GM18873 (cell line): ENCODE data around the gene TP73.

Experiments used
- ATAC-seq: cut with Tn5 transposase; IDR thresholded peaks from one replicate; pipeline ENCODE4 v1.9.1; 2021; ENCODE audit warnings: mild to moderate bottlenecking, moderate library complexity, moderate number of reproducible peaks; ENCODE audit not compliant: unreplicated experiment, low FRiP score

TP73 gene

DNA sequence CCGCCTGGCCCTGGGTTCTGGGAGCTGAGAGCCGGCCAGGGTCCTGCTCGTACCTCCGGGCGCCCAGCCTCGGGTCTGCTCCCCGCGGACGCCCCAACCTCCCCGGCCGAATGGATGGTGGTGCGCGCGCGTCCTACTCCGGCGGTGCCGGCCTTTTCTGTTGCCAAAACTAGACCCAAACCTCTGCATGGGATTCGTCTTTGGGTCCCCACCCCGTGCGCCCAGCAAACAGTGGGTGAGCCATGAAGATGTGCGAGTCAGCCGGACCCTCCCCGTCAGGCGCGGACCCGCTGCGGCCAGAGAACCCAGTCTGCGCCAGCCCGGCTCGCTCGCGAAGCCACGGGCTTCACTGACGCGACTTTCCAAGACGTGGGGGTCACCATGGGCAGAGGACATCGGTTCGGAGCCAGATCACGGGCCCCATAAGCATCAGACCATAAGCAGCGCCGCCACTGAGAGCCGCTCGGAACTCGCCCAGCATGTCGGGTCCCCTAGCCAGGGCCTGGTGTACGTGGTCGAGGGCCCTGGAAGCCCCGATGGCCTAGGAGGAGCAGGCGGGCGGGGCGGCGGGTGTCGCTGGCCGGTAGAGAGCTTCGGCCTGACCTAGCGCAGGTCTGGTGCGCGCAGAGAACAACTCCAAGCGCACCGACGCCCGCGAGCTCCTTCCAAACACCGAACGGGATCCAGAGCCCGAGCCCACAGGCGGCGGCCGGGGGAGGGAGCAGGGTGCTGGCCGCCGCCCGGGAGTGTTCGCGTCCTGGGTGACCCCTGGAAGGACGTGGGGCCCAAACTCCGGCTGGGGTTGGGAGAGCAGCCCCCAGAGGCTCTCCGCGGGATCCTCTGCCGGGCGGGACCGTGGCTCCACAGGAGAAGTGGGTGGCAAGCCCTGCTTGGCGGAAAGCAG, 1.0 kb upstream of the TP73 start:
- no peak for ATAC-seq

DNA sequence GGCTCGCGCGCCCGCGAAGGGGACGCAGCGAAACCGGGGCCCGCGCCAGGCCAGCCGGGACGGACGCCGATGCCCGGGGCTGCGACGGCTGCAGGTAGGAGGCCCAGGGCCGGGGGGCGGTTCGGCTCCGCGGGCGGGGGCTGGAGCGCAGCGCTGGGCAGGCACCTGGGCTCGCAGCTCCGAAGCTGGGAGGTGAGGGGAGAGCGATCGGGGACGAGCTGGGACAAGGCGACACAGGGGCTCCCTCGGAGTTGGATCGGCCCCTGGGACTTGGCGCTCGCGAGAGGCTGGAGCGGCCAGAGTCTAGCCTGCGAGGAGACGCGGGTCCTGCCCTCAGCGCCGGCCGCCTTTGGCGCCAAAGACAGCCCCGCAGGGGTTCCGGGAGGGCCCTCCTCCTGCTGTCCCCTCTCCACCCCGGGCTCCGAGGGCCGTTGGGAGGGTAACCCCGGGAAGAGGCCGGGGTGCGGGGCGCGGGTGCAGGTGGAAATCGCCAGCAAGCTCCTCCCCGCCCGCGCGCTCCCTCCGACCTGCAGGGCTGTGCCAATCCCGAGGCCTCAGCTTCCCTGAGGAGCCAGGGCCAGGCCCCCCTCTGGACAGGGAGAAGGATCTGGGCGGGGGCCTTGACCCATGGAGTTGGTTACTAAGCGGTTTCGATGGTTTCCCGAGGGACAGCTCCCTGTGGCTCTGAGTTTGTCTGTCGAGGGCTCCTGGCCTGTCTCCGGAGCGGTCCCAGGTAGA, 401 bp downstream of the TP73 start:
- no peak for ATAC-seq

DNA sequence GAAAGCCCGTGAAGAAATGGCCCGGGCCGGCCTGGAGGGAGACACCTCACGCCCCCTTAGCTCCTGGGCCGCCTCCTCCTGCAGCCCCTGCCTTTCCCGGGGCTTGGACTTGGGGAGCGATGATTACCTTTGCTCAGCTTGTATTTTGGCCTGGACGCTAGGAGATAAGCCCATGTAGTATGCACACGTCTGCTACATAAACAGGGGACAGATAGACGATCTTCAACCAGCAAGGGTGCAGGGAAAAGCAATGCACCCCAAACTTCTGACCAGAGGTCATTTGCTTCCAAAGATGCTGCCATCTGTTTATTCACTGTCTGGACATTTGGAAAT, 936 bp downstream of the TP73 start:
- ATAC-seq, result no peak

DNA sequence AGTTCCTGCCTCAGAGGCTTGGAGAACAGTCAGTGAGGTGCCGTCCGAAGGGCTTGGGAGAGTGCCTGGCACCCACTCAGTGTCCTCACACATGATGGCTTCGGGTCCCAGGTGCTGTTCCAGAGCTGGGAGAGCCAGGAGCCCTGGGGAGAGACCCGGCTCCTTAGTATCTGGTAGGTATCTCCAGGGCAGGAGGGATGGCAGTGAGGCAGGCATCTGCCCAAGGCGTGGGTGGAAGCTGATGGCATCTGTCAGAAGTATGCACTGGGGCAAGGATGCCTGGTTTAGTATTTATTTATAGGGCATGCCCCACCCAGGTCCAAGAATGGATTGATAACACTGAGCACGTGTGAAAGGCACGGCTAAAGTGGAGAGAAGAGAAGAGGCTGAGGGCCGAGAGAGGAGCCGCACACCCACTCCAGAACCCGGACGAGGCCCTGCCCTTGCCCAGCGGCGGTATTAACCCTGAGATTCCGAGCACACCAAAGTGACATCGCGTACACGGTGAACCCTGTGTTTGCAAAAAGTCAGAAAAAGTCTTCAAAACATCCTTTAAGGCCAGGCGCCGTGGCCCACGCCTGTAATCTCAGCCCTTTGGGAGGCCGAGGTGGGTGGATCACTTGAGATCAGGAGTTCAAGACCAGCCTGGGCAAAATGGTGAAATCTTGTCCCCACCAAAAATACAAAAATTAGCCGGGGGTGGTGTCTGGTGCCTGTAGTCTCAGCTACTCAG, 2.4 kb downstream of the TP73 start:
- no peak for ATAC-seq

DNA sequence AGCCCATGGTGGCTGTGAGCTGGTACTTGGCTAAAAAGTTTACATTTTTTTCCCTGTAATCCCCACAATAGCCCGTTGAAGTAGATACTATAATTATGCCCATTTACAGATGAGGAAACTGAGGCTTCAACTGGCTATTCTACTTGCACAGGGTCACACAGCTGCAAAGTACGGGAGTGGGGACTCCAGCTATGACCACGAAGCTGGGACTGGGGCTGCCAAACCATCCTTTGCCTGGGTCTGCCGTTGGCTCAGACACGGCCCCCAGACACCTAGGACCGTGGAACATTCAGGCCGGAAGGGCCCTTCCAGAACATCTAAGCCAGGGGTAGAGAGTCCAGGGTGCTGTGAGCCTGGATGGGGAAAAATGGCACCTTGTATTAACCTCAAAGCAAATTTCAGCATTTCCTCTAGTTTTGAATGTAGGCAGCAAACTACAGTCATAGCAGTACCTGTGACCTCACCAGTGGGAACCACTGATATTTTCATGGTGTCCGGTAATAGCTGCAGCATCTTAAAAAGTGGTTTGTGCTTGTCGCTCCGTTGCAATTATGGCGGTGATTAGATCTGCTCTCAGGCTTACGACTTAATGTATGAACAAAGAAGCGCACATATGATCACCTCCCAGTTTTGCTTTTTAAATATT, 4.3 kb downstream of the TP73 start:
- peak; percentile 65 for ATAC-seq

DNA sequence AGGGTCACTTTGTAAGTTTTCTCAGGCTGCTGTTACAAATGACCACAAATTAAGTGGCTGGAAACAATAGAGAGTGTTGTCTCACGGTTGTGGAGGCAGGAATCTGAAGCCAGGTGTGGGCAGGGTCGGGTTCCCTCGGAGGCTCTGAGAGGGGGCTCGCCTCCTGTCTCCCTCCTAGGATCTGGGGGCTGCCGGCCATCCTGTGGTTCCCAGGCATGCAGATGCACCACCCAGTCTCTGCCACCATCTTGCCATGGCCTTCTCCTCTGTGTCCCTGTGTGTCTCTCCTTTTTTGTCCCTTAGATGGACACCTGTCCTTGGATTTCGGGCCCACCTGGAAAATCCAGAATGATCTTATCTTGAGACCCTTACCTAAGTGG, 4.8 kb downstream of the TP73 start:
- ATAC-seq, result peak; percentile 7

DNA sequence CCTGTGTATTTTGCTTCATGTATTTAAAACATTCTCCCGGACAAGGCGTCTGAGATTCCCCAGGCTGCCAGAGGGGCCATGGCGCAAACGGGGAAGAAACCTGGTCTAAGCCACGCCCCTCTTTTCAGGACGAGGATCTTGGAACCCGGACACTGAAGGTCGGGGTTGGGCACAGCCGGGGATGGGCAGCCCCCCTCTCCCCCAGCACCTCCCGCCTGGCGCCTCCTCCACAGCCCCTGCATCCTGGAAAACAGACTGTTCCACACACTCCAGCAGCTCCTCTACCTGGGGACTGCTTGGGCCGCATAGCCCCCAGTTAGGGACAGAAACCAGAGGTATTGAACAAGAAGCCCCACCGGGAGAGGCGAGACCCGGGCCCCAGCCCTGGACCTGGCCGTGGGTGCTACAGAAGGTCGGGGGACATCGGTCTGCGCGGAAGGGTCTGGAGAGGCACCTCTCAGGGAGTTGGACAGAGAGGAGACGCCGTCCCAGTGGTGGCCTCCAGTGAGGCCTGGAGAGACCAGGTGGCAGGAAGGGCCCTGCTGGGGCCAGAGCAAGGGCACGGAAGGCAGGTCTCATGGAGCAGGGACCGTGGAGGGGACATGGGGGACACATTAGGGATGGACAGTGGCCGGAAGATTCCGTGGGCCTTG, 5.4 kb downstream of the TP73 start:
- ATAC-seq, result no peak

DNA sequence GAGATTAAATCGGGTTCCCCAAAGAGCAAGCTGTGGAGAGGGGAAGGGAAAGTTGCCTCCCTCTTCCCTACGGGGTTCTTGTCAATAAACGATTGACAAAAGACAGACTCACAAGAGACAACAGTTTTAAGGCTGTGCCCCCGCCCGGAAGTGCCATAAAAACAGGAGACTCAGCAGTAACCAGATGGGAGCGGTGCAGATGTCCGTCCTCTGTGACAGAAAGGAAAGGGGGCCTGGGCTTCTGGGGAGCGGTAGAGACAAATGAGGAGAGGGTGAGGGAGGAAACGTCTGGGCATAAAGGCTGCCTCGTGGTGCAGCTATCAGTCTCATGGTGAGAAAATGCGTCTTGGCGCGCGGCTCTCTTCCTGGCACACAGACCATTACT, 5.9 kb downstream of the TP73 start:
- no peak for ATAC-seq

DNA sequence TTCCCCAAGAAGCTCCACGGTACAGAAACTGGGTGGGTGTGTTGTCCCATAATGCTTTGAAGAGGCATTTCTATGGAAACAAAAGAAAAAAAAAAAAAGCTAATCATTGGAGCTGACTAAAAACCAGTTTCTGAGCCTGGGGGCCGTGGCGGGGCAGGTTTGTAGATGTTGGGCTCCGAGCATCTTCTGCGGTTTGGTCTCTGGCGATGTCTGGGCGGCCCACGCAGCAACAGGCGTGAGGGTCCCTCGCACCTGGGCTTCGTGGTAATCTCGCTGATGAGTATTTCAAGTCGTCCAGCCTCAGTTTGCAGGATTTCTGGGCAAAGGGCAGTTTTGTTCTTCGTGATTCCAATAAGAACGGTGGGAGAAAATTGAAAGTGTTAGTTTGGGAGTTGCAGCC, 6.8 kb downstream of the TP73 start:
- ATAC-seq, result no peak

DNA sequence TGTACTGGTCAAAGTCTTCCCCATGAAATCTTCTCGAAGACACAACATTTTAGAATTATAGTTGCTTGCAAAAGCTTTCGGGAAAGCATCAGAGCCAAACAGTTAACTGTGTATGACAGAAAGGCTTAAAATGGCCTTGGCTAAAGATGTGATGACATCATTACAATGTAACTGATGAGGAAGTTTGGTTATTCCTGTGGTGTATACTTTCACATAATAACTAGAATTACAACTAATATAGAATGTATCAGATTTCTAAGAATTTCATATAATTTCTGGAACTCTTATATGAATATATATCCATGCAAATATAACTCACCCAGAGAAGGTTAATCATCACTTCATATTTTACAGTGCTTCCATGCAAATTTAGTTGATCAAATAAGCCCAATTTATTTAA, 8.4 kb downstream of the TP73 start:
- no peak for ATAC-seq

DNA sequence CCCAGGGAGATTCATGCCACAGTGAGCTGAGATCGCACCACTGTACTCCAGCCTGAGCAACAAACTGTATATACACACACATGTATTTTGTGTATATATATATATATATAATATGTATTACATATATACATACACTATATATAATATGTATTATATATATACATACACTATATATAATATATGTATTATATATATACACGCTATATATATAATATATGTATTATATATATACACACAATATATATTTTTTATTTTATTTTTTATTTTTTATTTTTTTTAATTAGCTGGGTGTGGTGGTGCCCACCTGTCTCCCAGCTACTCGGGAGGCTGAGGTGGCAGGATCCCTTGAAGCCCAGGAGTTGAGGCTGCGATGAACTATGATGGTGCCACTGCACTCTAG, 9.3 kb downstream of the TP73 start:
- no peak for ATAC-seq

DNA sequence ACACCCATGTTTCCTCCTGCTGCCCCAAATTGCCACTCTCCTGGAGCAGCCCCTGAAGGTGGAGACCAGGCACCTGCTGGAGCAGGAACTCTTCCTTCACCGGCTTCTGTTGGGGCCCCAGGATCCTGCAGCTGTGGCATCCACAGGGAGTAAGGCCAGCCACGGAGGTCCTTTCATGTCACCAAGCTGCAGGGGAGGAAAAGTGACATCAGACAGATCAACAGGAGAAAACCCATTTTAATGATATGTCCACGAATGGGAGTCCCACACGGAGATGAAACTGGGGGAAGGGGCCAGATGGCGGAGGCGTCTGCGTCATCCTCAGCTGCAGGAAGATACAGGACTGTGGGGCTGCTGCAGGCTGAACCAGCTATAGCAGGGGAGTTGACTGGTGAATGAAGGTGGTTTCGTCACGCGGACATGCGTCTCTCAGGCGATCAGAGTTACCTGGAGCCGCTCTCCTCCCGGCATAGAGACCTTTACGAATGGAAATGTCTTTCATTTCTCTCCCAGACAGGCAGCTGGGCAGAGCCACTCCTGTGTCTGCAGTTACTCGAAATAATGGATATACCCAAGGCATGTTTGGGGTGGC, 9.9 kb downstream of the TP73 start:
- ATAC-seq, result no peak

DNA sequence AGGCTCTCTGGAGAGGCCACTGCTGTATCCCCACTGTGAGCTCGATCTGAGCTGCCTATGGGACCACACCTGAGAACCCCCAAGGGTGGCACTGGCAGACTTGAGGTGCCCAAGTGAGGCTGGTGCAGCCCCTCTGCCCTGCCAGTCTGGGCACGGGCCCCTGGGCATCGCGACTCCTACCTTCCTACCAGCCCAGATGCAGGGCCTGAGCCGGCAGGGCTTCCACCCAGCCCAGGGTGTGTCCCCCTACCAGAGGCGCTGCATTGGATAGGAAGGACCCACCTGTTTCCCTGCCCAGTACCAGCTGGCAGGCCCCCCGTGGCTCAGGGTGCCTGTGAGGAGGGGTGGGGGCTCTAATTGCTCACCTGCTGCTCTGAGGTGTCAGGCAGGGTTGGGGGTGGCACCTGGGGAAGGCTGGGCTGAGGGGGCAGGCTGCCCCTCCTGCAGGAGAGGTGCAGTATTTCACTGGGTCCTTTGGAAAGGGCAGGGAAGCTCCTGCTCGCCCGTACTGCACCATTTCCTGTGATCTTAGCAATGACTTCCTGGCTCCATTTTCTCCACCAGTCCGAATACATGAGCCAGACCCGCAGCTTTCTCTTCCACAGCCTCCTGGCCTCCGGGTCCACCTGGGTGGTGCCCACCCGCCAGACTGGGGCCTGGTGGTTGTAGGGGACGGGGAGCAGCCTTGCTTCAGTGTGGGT, 11.8 kb downstream of the TP73 start:
- no peak for ATAC-seq

DNA sequence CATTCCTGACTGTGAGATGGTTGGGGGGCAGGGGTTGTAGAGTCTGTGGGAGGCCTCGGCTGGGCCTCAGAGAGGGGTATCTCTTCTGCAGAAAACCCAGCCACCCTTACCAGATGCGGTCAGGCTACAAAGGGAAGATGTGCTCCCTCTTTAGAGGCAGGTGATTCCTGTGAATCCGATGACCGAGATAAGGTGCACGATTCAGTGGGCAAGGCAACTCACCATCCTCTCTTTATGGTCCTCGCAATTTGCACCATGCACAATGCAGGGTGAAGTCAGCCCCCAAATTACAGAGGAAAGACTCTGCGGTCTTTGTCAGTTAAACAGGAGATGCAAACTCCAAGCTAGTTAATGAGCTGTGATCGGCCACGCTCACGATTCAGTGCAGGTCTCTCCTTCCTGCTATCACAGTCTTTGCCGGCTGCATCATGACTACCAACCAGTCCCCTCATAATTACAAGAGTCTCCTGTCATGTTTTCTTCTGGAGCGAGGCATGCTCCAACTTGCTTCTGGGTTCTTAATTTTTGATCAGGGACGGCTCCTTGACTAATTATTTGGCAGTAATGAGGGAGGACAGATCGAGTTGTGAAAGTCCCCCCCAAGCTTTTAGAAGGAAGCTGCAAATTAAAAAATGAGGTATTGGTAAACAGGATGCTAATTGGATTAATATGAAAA, 12.5 kb downstream of the TP73 start:
- ATAC-seq, result no peak

DNA sequence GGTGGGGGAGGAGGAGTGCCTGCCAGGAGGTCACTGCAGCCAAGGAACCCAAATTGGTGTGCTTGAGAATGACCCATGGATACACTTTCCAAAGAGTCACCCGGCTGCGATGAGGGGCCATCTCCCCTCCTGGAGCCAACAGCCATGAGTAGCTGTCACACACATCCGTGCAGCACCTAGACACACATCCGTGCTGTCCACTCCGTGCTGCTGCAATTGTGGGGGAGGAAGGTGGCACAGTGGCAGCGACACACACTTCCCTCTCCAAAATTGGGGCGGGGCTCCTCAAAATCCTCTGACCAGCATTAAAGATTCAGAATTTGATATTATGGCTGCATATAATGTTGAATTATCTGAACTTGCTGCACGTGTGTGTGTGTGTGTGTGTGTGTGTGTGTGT, 15.8 kb downstream of the TP73 start:
- ATAC-seq, result no peak

DNA sequence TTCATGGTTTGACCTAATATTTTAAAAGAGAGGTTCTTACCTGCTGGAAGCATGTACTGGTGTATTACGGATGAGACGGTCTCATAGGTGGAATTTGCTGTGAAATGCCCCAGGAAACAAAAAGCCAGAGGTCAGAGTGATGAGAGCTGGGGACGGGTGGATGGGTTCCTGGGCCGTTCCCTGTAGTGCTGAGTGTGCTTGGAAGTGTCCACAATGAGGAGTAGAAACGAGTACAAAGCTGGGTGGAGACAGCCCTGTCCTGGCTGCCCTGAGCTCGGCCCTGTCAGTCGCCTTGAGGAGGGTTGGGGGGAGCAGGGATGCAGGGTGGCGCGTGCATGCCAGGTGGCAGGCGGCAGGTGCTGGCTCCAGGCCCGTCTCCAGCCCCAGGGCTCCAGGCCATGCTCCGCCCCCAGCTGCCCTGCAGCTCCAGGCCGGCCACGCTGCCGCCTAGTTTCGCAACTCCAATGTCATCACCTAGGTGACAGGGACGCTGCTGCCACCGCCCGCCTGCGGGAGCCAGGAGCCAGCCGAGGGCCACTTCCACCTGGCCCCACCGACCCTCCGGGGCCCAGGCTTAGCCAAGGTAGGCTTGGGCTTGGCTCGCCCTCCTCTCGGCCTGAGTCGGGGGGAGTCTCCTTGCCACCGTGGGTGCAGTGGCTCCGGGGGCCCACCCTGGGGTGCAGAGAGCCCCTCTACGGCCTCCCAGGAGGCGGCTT, 16.4 kb downstream of the TP73 start:
- no peak for ATAC-seq

DNA sequence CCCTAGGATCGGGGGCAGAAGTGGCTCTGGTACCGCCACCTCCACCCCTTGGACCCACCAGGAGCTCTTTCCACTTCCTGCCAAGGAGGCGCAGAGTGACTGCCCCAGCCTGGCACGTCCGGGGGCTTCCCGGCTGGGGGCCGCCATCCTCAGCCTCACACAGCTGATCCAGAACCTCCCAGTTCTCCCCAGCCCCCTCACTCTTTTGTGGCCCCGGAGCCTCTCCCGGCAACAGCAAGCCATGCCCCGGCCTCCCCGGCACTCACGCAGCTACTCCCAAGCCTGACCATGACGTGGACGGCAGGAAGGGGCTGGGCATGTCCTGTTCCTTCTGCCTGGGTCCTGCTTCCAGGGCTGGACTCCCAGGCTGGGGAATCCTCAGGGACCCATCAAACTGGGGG, 17.1 kb downstream of the TP73 start:
- no peak for ATAC-seq

DNA sequence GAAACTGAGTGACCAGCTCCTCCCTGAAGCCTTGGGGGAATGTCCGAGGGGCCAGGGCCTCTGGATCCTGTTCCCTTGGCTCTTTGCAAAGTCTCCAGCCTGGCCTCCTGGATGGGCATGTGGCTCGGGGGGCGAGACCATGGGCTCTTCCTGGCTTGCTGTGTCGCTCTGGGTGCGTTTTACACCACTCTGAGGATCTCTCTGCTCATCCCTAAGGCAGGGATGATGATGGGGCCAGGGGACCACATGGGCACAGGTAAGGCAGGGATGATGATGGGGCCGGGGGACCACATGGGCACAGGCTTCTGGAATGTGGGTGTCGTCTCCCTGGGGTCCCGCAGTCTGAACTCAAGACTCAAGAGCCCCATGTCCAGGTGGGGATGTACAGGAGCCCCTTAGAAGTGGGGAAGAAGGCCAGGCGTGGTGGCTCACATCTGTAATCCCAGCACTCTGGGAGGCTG, 17.7 kb downstream of the TP73 start:
- no peak for ATAC-seq
